Glutamatergic neuron (in vitro differentiated cells): ENCODE results near the gene ZNF416. TPM values are rescaled to one million over a fixed set of nuclear protein-coding genes. Genes with fewer than 3 reads are reported as not detected.

Experiments
- DNase-seq: peaks from one replicate; pipeline ENCODE4 v3.0.0; 2022
- H3K27ac Mint-ChIP-seq: one replicate; pipeline ENCODE4 v1.8.0; 2020; ENCODE audit warnings: mild to moderate bottlenecking, mixed read lengths, inconsistent platforms; ENCODE audit not compliant: unreplicated experiment
- H3K27me3 Mint-ChIP-seq: one replicate; pipeline ENCODE4 v1.8.0; 2020; ENCODE audit warnings: mild to moderate bottlenecking, moderate library complexity, mixed read lengths, inconsistent platforms; ENCODE audit not compliant: unreplicated experiment
- H3K36me3 Mint-ChIP-seq: one replicate; pipeline ENCODE4 v1.8.0; 2020; ENCODE audit warnings: mild to moderate bottlenecking, mixed read lengths, inconsistent platforms; ENCODE audit not compliant: unreplicated experiment
- H3K4me1 Mint-ChIP-seq: one replicate; pipeline ENCODE4 v1.8.0; 2020; ENCODE audit warnings: mild to moderate bottlenecking, low read depth, mixed read lengths, inconsistent platforms; ENCODE audit not compliant: unreplicated experiment
- H3K4me3 Mint-ChIP-seq: one replicate; pipeline ENCODE4 v1.8.0; 2020; ENCODE audit warnings: mild to moderate bottlenecking, mixed read lengths, inconsistent platforms; ENCODE audit not compliant: unreplicated experiment
- H3K9me3 Mint-ChIP-seq: one replicate; pipeline ENCODE4 v1.8.0; 2020; ENCODE audit warnings: mild to moderate bottlenecking, moderate library complexity, mixed read lengths, inconsistent platforms; ENCODE audit not compliant: unreplicated experiment
- total RNA-seq: library from RNA; stranded (reverse); fragmentation: NEBNext Ultra II Directional; extraction: Animal tissue kit (Norgen Biotek cat#: 25700); gene quantifications from one replicate; pipeline ENCODE4 v1.2.1, GENCODE V29; 2021; ENCODE audit not compliant: unreplicated experiment
- TF ChIP-seq, protein P1 (sequence below): fragments of 200-600 bp; sonication (generic); IDR thresholded peaks from one replicate; pipeline ENCODE4 v1.5.0; 2021; ENCODE audit not compliant: partially characterized antibody, unreplicated experiment

Gene ZNF416
- total RNA-seq, 1 donor from 2014 or later = 11.2 TPM

DNA sequence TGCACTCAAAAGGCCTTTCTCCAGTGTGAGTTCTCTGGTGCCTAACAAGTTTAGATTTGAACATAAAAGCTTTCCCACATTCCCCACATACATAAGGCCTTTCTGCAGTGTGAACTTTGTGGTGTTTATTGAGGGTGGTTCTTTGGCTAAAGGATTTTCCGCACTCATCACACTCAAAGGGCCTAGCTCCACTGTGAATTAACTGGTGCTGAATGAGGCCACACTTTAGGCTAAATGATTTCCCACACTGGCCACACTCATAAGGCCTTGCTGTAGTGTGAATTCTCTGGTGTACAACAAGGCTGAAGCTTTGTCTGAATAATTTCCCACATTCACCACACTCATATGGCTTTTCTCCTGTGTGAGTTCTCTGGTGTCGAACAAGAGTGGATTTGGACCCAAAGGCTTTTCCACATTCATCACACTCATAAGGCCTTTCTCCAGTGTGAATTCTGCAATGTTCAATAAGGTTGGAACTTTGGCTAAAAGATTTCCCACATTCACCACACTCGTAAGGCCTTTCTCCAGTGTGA is 6.2 kb downstream of the ZNF416 start:
- TF ChIP-seq, protein P1, sequence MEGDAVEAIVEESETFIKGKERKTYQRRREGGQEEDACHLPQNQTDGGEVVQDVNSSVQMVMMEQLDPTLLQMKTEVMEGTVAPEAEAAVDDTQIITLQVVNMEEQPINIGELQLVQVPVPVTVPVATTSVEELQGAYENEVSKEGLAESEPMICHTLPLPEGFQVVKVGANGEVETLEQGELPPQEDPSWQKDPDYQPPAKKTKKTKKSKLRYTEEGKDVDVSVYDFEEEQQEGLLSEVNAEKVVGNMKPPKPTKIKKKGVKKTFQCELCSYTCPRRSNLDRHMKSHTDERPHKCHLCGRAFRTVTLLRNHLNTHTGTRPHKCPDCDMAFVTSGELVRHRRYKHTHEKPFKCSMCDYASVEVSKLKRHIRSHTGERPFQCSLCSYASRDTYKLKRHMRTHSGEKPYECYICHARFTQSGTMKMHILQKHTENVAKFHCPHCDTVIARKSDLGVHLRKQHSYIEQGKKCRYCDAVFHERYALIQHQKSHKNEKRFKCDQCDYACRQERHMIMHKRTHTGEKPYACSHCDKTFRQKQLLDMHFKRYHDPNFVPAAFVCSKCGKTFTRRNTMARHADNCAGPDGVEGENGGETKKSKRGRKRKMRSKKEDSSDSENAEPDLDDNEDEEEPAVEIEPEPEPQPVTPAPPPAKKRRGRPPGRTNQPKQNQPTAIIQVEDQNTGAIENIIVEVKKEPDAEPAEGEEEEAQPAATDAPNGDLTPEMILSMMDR = no peak
- H3K4me3 Mint-ChIP-seq = no peak overlapping the region
- H3K27me3 Mint-ChIP-seq = peaks cover 2% of the 10 kb centered on the region
- no peaks in the 10 kb centered on the region for H3K4me1 Mint-ChIP-seq
- no peak for DNase-seq
- peaks cover 39% of the 10 kb centered on the region for H3K9me3 Mint-ChIP-seq
- peaks cover 80% of the 10 kb centered on the region for H3K36me3 Mint-ChIP-seq
- H3K27ac Mint-ChIP-seq = no peak overlapping the region

DNA sequence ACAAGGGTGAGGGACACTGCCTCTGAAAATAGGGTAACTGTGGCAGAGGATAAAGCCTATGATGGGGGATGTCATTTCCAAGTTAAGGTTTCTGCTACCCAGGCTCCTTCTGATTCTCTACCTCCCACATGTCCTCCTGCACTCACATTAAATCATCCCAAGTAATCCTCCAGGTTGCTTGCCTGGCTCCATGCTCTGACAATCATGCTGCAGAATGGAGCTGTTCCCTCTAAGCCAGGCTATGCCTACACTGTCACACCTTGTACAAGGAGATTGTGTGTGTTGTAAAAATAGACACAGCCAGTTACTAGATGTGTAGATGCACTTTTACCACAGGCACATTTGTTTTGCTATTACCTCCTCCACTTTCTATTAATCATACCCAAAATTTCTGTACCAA is 8.0 kb downstream of the ZNF416 start:
- no peak overlapping the region for H3K4me3 Mint-ChIP-seq
- no peaks in the 10 kb centered on the region for H3K27me3 Mint-ChIP-seq
- no peak overlapping the region for H3K27ac Mint-ChIP-seq
- H3K9me3 Mint-ChIP-seq = peaks cover 35% of the 10 kb centered on the region
- H3K4me1 Mint-ChIP-seq = no peaks in the 10 kb centered on the region
- no peak for DNase-seq
- peaks cover 66% of the 10 kb centered on the region for H3K36me3 Mint-ChIP-seq
- TF ChIP-seq, protein P1 = no peak

DNA sequence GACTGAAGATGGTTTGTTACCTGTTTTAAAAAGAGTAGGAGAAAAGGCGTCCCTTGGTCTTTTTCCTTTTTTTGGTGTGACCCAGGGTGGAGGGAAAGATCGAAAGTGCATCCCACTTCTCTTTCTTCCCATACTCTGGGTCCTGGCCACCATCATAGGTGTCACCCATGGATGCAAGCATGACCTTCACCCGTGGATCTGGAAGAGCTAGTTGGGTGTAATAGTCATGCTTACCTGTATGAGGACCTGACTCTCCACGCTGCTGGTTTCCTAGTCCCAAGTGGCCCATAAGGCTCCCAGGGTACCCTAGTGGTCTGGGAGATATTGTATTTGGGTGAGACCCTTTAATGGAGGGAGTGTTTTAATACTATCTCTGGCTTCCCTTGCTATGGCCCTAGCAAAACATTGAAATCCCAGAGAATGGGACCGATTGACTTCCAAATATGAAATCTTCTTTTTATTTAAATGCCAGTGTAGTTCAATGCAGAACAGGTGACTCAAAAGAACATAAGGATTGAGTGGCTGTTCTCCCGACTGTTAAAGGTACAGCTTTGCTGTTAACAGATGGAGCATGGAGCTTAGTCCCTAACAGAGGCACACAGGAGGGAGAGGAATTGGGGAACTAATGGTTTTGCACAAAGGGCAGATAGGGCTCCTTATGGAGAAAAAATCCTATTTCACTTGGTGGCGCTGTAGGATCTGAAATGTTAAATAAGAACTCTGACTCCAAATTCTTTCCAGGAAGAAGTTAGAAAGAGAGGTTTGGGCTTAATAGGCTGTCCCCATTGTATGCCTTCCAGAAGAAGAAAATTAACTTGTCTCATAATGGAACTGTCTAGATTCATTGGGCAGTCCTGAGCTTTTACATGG is 12.1 kb downstream of the ZNF416 start:
- H3K9me3 Mint-ChIP-seq = peaks cover 29% of the 10 kb centered on the region
- no peak for DNase-seq
- H3K27ac Mint-ChIP-seq = no peak overlapping the region
- no peaks in the 10 kb centered on the region for H3K27me3 Mint-ChIP-seq
- no peak overlapping the region for H3K4me3 Mint-ChIP-seq
- peaks cover 42% of the 10 kb centered on the region for H3K36me3 Mint-ChIP-seq
- TF ChIP-seq, protein P1 = no peak
- H3K4me1 Mint-ChIP-seq = no peaks in the 10 kb centered on the region

DNA sequence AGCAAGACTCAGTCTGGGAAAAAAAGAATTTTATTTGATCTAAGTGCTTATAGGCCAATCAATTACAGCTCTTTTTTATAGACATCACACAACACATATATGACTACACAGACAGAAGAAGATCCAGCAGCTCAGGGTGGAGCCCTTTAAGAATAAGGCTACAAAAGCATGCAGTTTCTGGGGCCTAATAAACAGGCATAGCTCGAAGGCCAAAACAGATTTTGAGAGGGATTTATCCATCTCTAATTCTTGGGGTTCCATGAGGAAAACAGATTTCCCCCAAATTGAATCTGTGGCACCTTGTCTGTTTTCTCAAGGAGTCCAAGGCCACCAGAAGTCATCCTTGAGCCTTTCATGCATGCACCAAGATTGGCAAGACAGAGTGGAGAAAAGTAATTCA is 15.2 kb downstream of the ZNF416 start:
- peak overlapping the region; percentile 30 for H3K4me3 Mint-ChIP-seq
- no peak for DNase-seq
- H3K4me1 Mint-ChIP-seq = no peaks in the 10 kb centered on the region
- H3K36me3 Mint-ChIP-seq = peaks cover 37% of the 10 kb centered on the region
- TF ChIP-seq, protein P1 = no peak
- peaks cover 8% of the 10 kb centered on the region for H3K27me3 Mint-ChIP-seq
- no peak overlapping the region for H3K27ac Mint-ChIP-seq
- peaks cover 34% of the 10 kb centered on the region for H3K9me3 Mint-ChIP-seq

GRCh38 chr19:57560049-57560491 is 18.6 kb downstream of the ZNF416 start:
- Mint-ChIP-seq H3K9me3 (peaks cover 27% of the 10 kb centered on the region), H3K36me3 (peaks cover 39% of the 10 kb centered on the region), H3K4me1 (peaks cover 9% of the 10 kb centered on the region), H3K4me3 (peak overlapping the region; percentile 99), H3K27me3 (peaks cover 15% of the 10 kb centered on the region), H3K27ac (no peak overlapping the region)
- TF ChIP-seq, protein P1 = no peak
- no peak for DNase-seq
